RCC 7860 (cell line): Measurements from ENCODE around the gene TEC.

Source experiments
- DNase-seq: peaks from one replicate; pipeline ENCODE4 v3.0.0-alpha.2; 2015; ENCODE audit warnings: low spot score
- FAIRE-seq: peaks from 2 replicates; lab custom pipeline; 2012; peaks lifted over from hg19 to GRCh38; lab: Jason Lieb, UNC

TEC gene

GRCh38 chr4:48093991-48094416, 175.6 kb downstream of the TEC start:
- FAIRE-seq (peak; percentile 81), DNase-seq (peak; percentile 78)

- DNase-seq (no peak), FAIRE-seq (no peak)
Measured at GRCh38 chr4:48090621-48091020, 179.0 kb downstream of the TEC start.

GRCh38 chr4:48085821-48086589, 183.6 kb downstream of the TEC start:
- DNase-seq (no peak), FAIRE-seq (no peak)
